ENCODE measurements around the gene GLMP. TPM values are rescaled to one million over a fixed set of nuclear protein-coding genes. Genes with fewer than 3 reads are reported as not detected.

Gene GLMP
- total RNA-seq, 1 donor from 2014 or later, result 43.6 TPM

DNA sequence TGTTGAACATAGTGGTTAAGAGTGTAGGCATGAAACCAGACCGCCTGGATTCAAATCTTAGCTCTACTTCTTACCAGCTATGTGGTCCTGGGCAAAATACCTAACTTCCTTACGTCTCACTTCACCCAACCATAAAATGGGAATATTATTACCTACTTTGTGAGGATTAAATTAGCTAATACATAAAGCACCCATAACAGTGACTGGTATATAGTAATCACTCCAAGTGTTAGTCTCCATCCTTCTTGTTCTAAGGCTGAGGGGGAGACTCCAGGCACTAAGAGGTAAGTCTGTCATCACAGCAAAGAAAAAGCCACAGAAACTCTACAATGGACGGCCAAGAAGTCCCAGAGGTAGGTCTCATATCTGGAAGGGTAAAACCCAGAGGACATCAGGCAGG lies 15.6 kb downstream of the GLMP start:
- H3K9me3 Mint-ChIP-seq (ENCODE audit: unreplicated experiment), result no peaks in the 10 kb centered on the region
- no peak overlapping the region for H2AFZ ChIP-seq (ENCODE audit: low read depth, low read length)
- peaks cover 17% of the 10 kb centered on the region for H3K4me1 Mint-ChIP-seq (ENCODE audit: low read depth, unreplicated experiment)
- H3K27me3 ChIP-seq (ENCODE audit: insufficient read depth, low read length), result no peaks in the 10 kb centered on the region
- peaks cover 32% of the 10 kb centered on the region for H3K36me3 ChIP-seq (ENCODE audit: insufficient read depth, low read length)
- FAIRE-seq, result no peak
- peaks cover 17% of the 10 kb centered on the region for H3K4me1 ChIP-seq (ENCODE audit: insufficient read depth, low read length)
- H3K9ac ChIP-seq (ENCODE audit: low read length), result peak overlapping the region; percentile 26
- H3K79me2 ChIP-seq (ENCODE audit: insufficient read depth, low read length), result peaks cover 59% of the 10 kb centered on the region
- H3K9me3 ChIP-seq (ENCODE audit: insufficient read depth, low read depth, low read length), result no peaks in the 10 kb centered on the region
- no peak overlapping the region for H3K27ac Mint-ChIP-seq (ENCODE audit: unreplicated experiment)
- H3K27ac ChIP-seq (ENCODE audit: low read depth, low read length), result no peak overlapping the region
- H3K4me3 Mint-ChIP-seq (ENCODE audit: unreplicated experiment), result peak overlapping the region; percentile 17
- no peak for DNase-seq (ENCODE audit: low read depth)
- no peak overlapping the region for H3K4me3 ChIP-seq (ENCODE audit: insufficient read depth, low read depth, low read length)
- H4K20me1 ChIP-seq (ENCODE audit: insufficient read depth, low read length), result peaks cover 47% of the 10 kb centered on the region
- H3K27me3 Mint-ChIP-seq (ENCODE audit: low read depth, unreplicated experiment), result no peaks in the 10 kb centered on the region
- TF ChIP-seq EZH2 (IDR thresholded peaks at IDR 0.05; ENCODE audit: insufficient read depth, low read length), result no peak
- TF ChIP-seq, protein P1, sequence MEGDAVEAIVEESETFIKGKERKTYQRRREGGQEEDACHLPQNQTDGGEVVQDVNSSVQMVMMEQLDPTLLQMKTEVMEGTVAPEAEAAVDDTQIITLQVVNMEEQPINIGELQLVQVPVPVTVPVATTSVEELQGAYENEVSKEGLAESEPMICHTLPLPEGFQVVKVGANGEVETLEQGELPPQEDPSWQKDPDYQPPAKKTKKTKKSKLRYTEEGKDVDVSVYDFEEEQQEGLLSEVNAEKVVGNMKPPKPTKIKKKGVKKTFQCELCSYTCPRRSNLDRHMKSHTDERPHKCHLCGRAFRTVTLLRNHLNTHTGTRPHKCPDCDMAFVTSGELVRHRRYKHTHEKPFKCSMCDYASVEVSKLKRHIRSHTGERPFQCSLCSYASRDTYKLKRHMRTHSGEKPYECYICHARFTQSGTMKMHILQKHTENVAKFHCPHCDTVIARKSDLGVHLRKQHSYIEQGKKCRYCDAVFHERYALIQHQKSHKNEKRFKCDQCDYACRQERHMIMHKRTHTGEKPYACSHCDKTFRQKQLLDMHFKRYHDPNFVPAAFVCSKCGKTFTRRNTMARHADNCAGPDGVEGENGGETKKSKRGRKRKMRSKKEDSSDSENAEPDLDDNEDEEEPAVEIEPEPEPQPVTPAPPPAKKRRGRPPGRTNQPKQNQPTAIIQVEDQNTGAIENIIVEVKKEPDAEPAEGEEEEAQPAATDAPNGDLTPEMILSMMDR (IDR thresholded peaks at IDR 0.05; ENCODE audit: insufficient read depth, low read depth, low read length), result no peak
- no peak overlapping the region for H3K4me2 ChIP-seq (ENCODE audit: low read length)
- peaks cover 15% of the 10 kb centered on the region for H3K36me3 Mint-ChIP-seq (ENCODE audit: low read depth, unreplicated experiment)

DNA sequence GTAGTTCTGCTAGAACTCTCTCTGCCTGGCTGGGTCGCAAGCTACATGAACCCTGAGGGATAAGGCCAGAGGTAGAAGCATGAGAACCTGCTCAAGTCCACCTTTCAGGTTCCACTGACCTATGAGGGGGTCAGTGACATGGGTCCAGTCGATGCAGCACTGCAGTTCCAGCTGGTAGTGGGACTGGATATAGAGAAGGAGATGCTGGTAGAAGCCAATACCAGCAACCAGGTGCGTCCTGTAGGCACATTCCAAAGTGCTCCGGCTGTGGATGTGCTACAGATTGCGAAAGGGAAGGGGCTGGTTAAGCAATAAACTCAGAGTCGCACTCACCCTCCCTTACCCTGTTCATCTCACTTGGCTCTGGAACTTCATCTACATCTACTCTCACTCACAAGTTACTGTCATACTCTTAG lies 18.5 kb downstream of the GLMP start:
- H3K27me3 Mint-ChIP-seq (ENCODE audit: low read depth, unreplicated experiment), result no peaks in the 10 kb centered on the region
- Histone ChIP-seq H3K4me3 (ENCODE audit: insufficient read depth, low read depth, low read length) (no peak overlapping the region), H3K27me3 (ENCODE audit: insufficient read depth, low read length) (no peaks in the 10 kb centered on the region), H3K27ac (ENCODE audit: low read depth, low read length) (no peak overlapping the region), H3K9me3 (ENCODE audit: insufficient read depth, low read depth, low read length) (no peaks in the 10 kb centered on the region), H4K20me1 (ENCODE audit: insufficient read depth, low read length) (peaks cover 51% of the 10 kb centered on the region), H3K79me2 (ENCODE audit: insufficient read depth, low read length) (peaks cover 53% of the 10 kb centered on the region), H3K4me2 (ENCODE audit: low read length) (no peak overlapping the region), H3K9ac (ENCODE audit: low read length) (no peak overlapping the region), H3K36me3 (ENCODE audit: insufficient read depth, low read length) (peaks cover 56% of the 10 kb centered on the region), H2AFZ (ENCODE audit: low read depth, low read length) (no peak overlapping the region), H3K4me1 (ENCODE audit: insufficient read depth, low read length) (peaks cover 10% of the 10 kb centered on the region)
- no peaks in the 10 kb centered on the region for H3K9me3 Mint-ChIP-seq (ENCODE audit: unreplicated experiment)
- H3K4me3 Mint-ChIP-seq (ENCODE audit: unreplicated experiment), result no peak overlapping the region
- no peak for FAIRE-seq
- no peak overlapping the region for H3K27ac Mint-ChIP-seq (ENCODE audit: unreplicated experiment)
- TF ChIP-seq, protein P1 (IDR thresholded peaks at IDR 0.05; ENCODE audit: insufficient read depth, low read depth, low read length), result no peak
- TF ChIP-seq EZH2 (IDR thresholded peaks at IDR 0.05; ENCODE audit: insufficient read depth, low read length), result no peak
- H3K4me1 Mint-ChIP-seq (ENCODE audit: low read depth, unreplicated experiment), result peaks cover 8% of the 10 kb centered on the region
- no peak for DNase-seq (ENCODE audit: low read depth)
- H3K36me3 Mint-ChIP-seq (ENCODE audit: low read depth, unreplicated experiment), result peaks cover 32% of the 10 kb centered on the region

DNA sequence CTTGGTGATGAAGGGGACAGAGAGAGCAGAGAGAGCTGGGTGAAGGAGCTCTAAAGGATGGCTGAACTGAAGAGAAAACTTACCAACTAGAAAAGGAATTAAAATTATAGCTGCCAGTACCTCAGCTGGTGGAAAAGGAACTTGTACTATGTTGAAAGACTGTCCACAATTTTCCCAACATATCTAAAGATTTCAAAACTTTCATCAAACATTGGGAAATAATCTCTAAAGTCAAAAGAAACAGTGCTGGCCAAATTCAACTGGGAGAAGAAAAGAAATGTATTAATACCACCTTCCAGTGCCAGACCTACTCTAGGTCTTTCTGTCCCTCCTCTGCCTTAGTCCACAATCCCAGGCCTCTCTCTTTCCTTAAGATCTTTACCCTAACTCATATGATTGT lies 18.9 kb downstream of the GLMP start:
- Histone ChIP-seq H3K27me3 (ENCODE audit: insufficient read depth, low read length) (no peaks in the 10 kb centered on the region), H4K20me1 (ENCODE audit: insufficient read depth, low read length) (peaks cover 47% of the 10 kb centered on the region), H2AFZ (ENCODE audit: low read depth, low read length) (no peak overlapping the region), H3K9ac (ENCODE audit: low read length) (no peak overlapping the region), H3K79me2 (ENCODE audit: insufficient read depth, low read length) (peaks cover 49% of the 10 kb centered on the region), H3K36me3 (ENCODE audit: insufficient read depth, low read length) (peaks cover 59% of the 10 kb centered on the region), H3K4me1 (ENCODE audit: insufficient read depth, low read length) (peaks cover 6% of the 10 kb centered on the region), H3K27ac (ENCODE audit: low read depth, low read length) (no peak overlapping the region), H3K4me2 (ENCODE audit: low read length) (no peak overlapping the region), H3K4me3 (ENCODE audit: insufficient read depth, low read depth, low read length) (no peak overlapping the region), H3K9me3 (ENCODE audit: insufficient read depth, low read depth, low read length) (no peaks in the 10 kb centered on the region)
- DNase-seq (ENCODE audit: low read depth), result no peak
- no peak for TF ChIP-seq EZH2 (IDR thresholded peaks at IDR 0.05; ENCODE audit: insufficient read depth, low read length)
- TF ChIP-seq, protein P1 (IDR thresholded peaks at IDR 0.05; ENCODE audit: insufficient read depth, low read depth, low read length), result no peak
- Mint-ChIP-seq H3K36me3 (ENCODE audit: low read depth, unreplicated experiment) (peaks cover 32% of the 10 kb centered on the region), H3K4me3 (ENCODE audit: unreplicated experiment) (no peak overlapping the region), H3K4me1 (ENCODE audit: low read depth, unreplicated experiment) (peaks cover 7% of the 10 kb centered on the region), H3K27ac (ENCODE audit: unreplicated experiment) (no peak overlapping the region), H3K9me3 (ENCODE audit: unreplicated experiment) (no peaks in the 10 kb centered on the region), H3K27me3 (ENCODE audit: low read depth, unreplicated experiment) (no peaks in the 10 kb centered on the region)
- FAIRE-seq, result no peak

Data from astrocyte (in vitro differentiated cells and primary cell).